Type B pancreatic cell (in vitro differentiated cells): ENCODE results near the gene ZSWIM4. TPM values are rescaled to one million over a fixed set of nuclear protein-coding genes. Genes with fewer than 3 reads are reported as not detected.

Source experiments
- DNase-seq: peaks from one replicate; pipeline ENCODE4 v3.0.0; 2021; ENCODE audit warnings: mixed read lengths; ENCODE audit not compliant: unreplicated experiment; ENCODE audit errors: extremely low spot score
- H3K27ac Mint-ChIP-seq: 2 replicates; pipeline ENCODE4 v1.8.0; 2021; ENCODE audit warnings: mild to moderate bottlenecking, mixed read lengths
- H3K27me3 Mint-ChIP-seq: 2 replicates; pipeline ENCODE4 v1.8.0; 2021; ENCODE audit warnings: mixed read lengths
- H3K36me3 Mint-ChIP-seq: 2 replicates; pipeline ENCODE4 v1.8.0; 2021; ENCODE audit warnings: mixed read lengths
- H3K4me1 Mint-ChIP-seq: one replicate; pipeline ENCODE4 v1.8.0; 2021; ENCODE audit warnings: mixed read lengths; ENCODE audit not compliant: unreplicated experiment
- H3K4me3 Mint-ChIP-seq: 2 replicates; pipeline ENCODE4 v1.8.0; 2021; ENCODE audit warnings: mild to moderate bottlenecking, mixed read lengths
- H3K9me3 Mint-ChIP-seq: 2 replicates; pipeline ENCODE4 v1.8.0; 2021; ENCODE audit warnings: mixed read lengths
- microRNA-seq: library from miRNA; unstranded; fragments of <30 nt; microRNA quantifications from one replicate; pipeline ENCODE4, GENCODE V29; 2020
- total RNA-seq: library from RNA; stranded (reverse); gene quantifications from 2 replicates; pipeline ENCODE4 v1.2.1, GENCODE V29; 2021; ENCODE audit warnings: low replicate concordance
- TF ChIP-seq, protein P1 (sequence below): fragments of 200-600 bp; sonication (generic); conservative IDR thresholded peaks from 2 replicates; pipeline ENCODE4 v1.5.0; 2021; ENCODE audit warnings: antibody characterized with exemption, mild to moderate bottlenecking

ZSWIM4 gene
- total RNA-seq, 1 donor from 2014 or later = 15.0 TPM

DNA sequence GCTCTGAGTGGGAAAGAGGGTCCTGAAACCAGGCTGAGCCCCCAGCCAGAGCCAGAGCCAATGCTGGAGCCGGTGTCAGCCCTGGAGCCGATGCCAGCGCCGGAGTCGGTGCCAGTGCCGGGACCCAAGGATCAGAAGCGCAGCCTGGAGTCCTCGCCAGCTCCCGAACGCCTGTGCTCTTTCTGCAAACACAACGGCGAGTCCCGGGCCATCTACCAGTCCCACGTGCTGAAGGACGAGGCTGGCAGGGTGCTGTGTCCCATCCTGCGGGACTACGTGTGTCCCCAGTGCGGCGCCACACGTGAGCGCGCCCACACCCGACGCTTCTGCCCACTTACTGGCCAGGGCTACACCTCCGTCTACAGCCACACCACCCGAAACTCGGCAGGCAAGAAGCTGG lies 82.1 kb downstream of the ZSWIM4 start:
- no peak overlapping the region for H3K4me3 Mint-ChIP-seq
- TF ChIP-seq, protein P1, sequence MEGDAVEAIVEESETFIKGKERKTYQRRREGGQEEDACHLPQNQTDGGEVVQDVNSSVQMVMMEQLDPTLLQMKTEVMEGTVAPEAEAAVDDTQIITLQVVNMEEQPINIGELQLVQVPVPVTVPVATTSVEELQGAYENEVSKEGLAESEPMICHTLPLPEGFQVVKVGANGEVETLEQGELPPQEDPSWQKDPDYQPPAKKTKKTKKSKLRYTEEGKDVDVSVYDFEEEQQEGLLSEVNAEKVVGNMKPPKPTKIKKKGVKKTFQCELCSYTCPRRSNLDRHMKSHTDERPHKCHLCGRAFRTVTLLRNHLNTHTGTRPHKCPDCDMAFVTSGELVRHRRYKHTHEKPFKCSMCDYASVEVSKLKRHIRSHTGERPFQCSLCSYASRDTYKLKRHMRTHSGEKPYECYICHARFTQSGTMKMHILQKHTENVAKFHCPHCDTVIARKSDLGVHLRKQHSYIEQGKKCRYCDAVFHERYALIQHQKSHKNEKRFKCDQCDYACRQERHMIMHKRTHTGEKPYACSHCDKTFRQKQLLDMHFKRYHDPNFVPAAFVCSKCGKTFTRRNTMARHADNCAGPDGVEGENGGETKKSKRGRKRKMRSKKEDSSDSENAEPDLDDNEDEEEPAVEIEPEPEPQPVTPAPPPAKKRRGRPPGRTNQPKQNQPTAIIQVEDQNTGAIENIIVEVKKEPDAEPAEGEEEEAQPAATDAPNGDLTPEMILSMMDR = no peak
- H3K36me3 Mint-ChIP-seq = no peaks in the 10 kb centered on the region
- H3K27me3 Mint-ChIP-seq = no peaks in the 10 kb centered on the region
- no peaks in the 10 kb centered on the region for H3K9me3 Mint-ChIP-seq
- H3K27ac Mint-ChIP-seq = no peak overlapping the region
- peaks cover 14% of the 10 kb centered on the region for H3K4me1 Mint-ChIP-seq
- no peak for DNase-seq

DNA sequence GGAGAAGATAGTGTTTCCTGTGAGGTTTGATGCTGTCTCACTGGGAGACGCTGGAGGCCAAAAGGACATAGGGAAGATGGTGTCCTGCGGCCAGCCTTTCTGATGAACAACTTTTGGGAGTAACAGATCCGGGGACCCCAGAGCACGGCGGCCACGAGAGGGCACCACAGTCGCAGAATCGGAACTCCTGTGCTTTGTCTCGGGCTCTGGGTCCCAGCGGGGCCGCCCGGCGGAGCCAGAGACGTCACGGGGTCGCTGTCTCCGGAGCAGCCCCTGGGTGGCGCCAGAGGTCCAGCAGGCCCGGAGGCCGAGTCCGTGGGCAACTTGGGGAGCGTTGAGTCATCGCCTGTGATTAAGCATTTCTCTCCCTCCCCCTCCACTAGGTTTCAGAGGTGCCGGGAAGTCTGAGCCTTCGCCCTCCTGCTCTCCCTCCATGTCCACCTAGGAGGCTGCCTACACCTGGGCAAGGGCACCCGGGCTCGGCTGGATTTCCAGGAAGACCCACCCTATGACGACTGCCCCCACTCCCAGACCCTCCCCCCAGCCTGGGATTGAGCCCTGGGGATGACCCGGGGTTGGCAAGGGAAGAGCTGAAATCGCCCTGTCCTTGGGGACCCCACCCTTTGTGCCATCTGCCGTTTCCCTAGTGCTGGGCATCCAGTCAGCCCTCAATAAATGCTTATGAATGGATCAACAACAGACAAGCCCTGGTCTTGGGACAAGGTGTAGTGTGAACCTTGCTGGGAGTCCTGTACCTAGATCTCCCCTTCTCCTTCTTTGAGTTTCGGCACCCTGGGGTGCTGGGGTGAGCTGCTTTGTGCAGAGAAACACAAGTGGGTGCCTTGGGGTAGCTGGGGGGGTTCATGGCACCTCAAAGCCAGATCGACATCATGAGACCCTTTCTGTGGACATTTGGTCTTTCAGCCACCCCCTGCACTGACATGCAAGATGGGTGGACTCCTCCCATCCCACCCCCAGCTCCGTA lies 85.1 kb downstream of the ZSWIM4 start:
- Mint-ChIP-seq H3K27ac (peak overlapping the region; percentile 61), H3K9me3 (no peaks in the 10 kb centered on the region), H3K4me1 (peaks cover 14% of the 10 kb centered on the region), H3K4me3 (peak overlapping the region; percentile 49), H3K36me3 (no peaks in the 10 kb centered on the region), H3K27me3 (no peaks in the 10 kb centered on the region)
- peak; percentile 97 for DNase-seq
- TF ChIP-seq, protein P1 = peak; percentile 99

DNA sequence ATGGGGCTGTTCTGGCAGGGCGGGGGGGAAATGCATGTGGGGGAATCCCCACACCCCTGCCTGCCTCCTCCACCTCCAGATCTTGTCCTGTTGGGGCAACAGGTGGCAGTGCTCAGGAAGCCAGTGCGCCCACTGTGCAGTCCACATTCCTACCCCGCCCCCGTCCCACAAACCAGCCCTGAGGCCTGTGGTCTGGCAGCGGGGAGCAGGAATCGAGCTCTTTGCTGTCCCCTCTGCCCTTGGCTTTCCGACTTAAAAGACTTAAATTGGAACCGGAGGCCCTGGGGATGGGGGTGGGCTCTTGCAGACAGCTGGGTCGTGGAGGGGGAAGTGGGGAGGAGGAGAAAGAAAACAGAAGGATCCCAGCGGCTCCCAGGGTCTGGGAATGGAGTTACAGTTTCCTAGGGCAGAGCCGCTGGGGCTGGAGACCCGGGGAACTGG lies 86.0 kb downstream of the ZSWIM4 start:
- H3K4me3 Mint-ChIP-seq = no peak overlapping the region
- peaks cover 14% of the 10 kb centered on the region for H3K4me1 Mint-ChIP-seq
- no peaks in the 10 kb centered on the region for H3K36me3 Mint-ChIP-seq
- peak overlapping the region; percentile 4 for H3K27ac Mint-ChIP-seq
- H3K9me3 Mint-ChIP-seq = no peaks in the 10 kb centered on the region
- H3K27me3 Mint-ChIP-seq = no peaks in the 10 kb centered on the region
- TF ChIP-seq, protein P1 = no peak
- DNase-seq = no peak

Small RNA genes within 50 kb of the gene (microRNA-seq; reads per million reads assigned to microRNA genes)
- gene MIR181C (1,056 reads per million, percentile 83 among the genes with 10 or more reads in this experiment), gene MIR181D (366 reads per million, percentile 75 among the genes with 10 or more reads in this experiment)

Other genes starting within 250 kb of the ZSWIM4 start
- 24.0 and 27.7 TPM in 2 replicates for gene MRI1, start 30.9 kb upstream of the ZSWIM4 start, total RNA-seq
- gene C19orf53, start 21.0 kb upstream of the ZSWIM4 start, total RNA-seq = 89.8 and 101 TPM in 2 replicates
- gene NANOS3, start 81.7 kb downstream of the ZSWIM4 start, total RNA-seq = 0.69 and 2.8 TPM in 2 replicates
- gene BRME1, start 110.7 kb downstream of the ZSWIM4 start, total RNA-seq = 3.5 and 9.2 TPM in 2 replicates
- 35.4 and 42.3 TPM in 2 replicates for gene CC2D1A, start 110.8 kb downstream of the ZSWIM4 start, total RNA-seq
- 0.48 and 0.75 TPM in 2 replicates for gene PODNL1, start 143.0 kb downstream of the ZSWIM4 start, total RNA-seq
- 35.8 and 50.1 TPM in 2 replicates for gene DCAF15, start 157.1 kb downstream of the ZSWIM4 start, total RNA-seq
- 19.3 and 21.8 TPM in 2 replicates for gene RFX1, start 210.9 kb downstream of the ZSWIM4 start, total RNA-seq
- gene RLN3, start 232.7 kb downstream of the ZSWIM4 start, total RNA-seq = not detected in 2 replicates
- 0.95 and 2.8 TPM in 2 replicates for gene IL27RA, start 236.3 kb downstream of the ZSWIM4 start, total RNA-seq